ENCODE data around the gene CTDSPL. TPM values are rescaled to one million over a fixed set of nuclear protein-coding genes. Genes with fewer than 3 reads are reported as not detected.

The CTDSPL gene
- total RNA-seq, 1 experiment from 2014 or later = 34.4 TPM

GRCh38 chr3:37855363-37855970 is 6.2 kb upstream of the CTDSPL start:
- H2AFZ ChIP-seq (ENCODE audit: low read depth, low read length, poor library complexity, severe bottlenecking) = no peak overlapping the region
- DNase-seq (ENCODE audit: low read depth, low spot score) (peak; percentile 41), ATAC-seq (peak; percentile 70)
- no peaks in the 10 kb centered on the region for H3K79me2 ChIP-seq (ENCODE audit: insufficient read depth, low read length)
- no peak overlapping the region for H3K4me3 ChIP-seq (replicated peaks in 1 of 2; ENCODE audit: low read depth in 1 of 2, low read length in 2 of 2)
- intact Hi-C loops (cut with micrococcal nuclease) = loop anchor here (1.0 to 10.0 kb wide), 3 partner anchors 112 to 799 kb away; no protein-coding TSS in a partner anchor
- H3K27me3 ChIP-seq (ENCODE audit: insufficient read depth, low read length) = no peaks in the 10 kb centered on the region
- no peaks in the 10 kb centered on the region for H3K36me3 ChIP-seq (ENCODE audit: control insufficient read depth in 1 of 2, insufficient read depth in 2 of 2, low read length in 2 of 2)
- CTCF ChIA-PET = interaction anchor here (0.7 to 3.8 kb wide), 11 partner anchors 9 to 148 kb away, joined by 3 to 72 read pairs (median 4); no protein-coding TSS in a partner anchor
- no peak overlapping the region for H3K4me2 ChIP-seq (ENCODE audit: low read length)
- H3K9me3 ChIP-seq (ENCODE audit: control insufficient read depth in 1 of 2, insufficient read depth in 1 of 2, low read depth in 1 of 2, low read length in 2 of 2) = no peaks in the 10 kb centered on the region
- POLR2A ChIA-PET = no interaction called here
- BruUV-seq (replicated peaks) = no TSS peak
- H3K27ac ChIP-seq (ENCODE audit: low read depth, low read length) = no peak overlapping the region
- H3K9me2 ChIP-seq (ENCODE audit: insufficient read depth) = no peaks in the 10 kb centered on the region
- H3K4me1 ChIP-seq (ENCODE audit: control insufficient read depth in 1 of 2, insufficient read depth in 2 of 2, low read length in 2 of 2) = peaks cover 3 to 8% of the 10 kb centered on the region in 2 experiments; a peak in 3 of 4 replicates
- RAD21 ChIA-PET (ENCODE audit: low non-redundant PET in 1 of 2, low total read pairs in 2 of 2, uncharacterized antibody in 2 of 2, unreplicated experiment in 2 of 2) = interaction anchor here (0.6 to 4.5 kb wide), 5 partner anchors 112 to 141 kb away, joined by 3 to 28 read pairs (median 6); no protein-coding TSS in a partner anchor
- no peaks in the 10 kb centered on the region for H4K20me1 ChIP-seq (ENCODE audit: insufficient read depth)
- H3K9ac ChIP-seq (ENCODE audit: low read length) = no peak overlapping the region
- TF ChIP-seq RAD21 (IDR thresholded peaks at IDR 0.05; ENCODE audit: low read depth) = peak; percentile 96
- no peak for TF ChIP-seq SIN3A (IDR thresholded peaks at IDR 0.05; ENCODE audit: low read depth)
- no peak for TF ChIP-seq REST (IDR thresholded peaks at IDR 0.05; ENCODE audit: low read depth)
- no peak for TF ChIP-seq ZFX (IDR thresholded peaks at IDR 0.05)
- no peak for TF ChIP-seq TCF7L2 (IDR thresholded peaks at IDR 0.05; ENCODE audit: borderline replicate concordance, extremely low read depth, insufficient read depth, insufficient read length)
- peak; percentile 82 to 94 (median 93) for TF ChIP-seq CTCF (IDR thresholded peaks at IDR 0.05 in 2 of 3, conservative IDR thresholded peaks at IDR 0.05 in 1 of 3; ENCODE audit: borderline replicate concordance in 1 of 3, insufficient read depth in 1 of 3, low read depth in 2 of 3, low read length in 2 of 3)
- TF ChIP-seq POLR2A (IDR thresholded peaks at IDR 0.05; ENCODE audit: borderline replicate concordance, extremely low read depth, insufficient read depth, insufficient read length) = no peak
- no peak for TF ChIP-seq ZBTB33 (IDR thresholded peaks at IDR 0.05; ENCODE audit: extremely low read depth, insufficient replicate concordance, low read length)
- no peak for TF ChIP-seq MAX (IDR thresholded peaks at IDR 0.05)
- TF ChIP-seq ELF1 (IDR thresholded peaks at IDR 0.05; ENCODE audit: borderline replicate concordance, low read depth) = no peak
- no peak for TF ChIP-seq CBX3 (IDR thresholded peaks at IDR 0.05; ENCODE audit: low read depth)

Measured in HCT116 (cell line).